T-helper 2 cell treated with Interferon-gamma antibody and Interleukin-4, amounts not matched to agents 100 ng/mL and 5 ng/mL, for 36 hours (primary cell): ENCODE measurements around the gene MRPL54. TPM values are rescaled to one million over a fixed set of nuclear protein-coding genes. Genes with fewer than 3 reads are reported as not detected.

Experiments used
- intact Hi-C: fragments of 100-400 bp; cut with micrococcal nuclease; formaldehyde crosslinking; loops from one replicate; pipeline ENCODE4 v1.15.1; 2023
- total RNA-seq: library from RNA; stranded (reverse); gene quantifications from 2 replicates; pipeline ENCODE4 v1.2.3, GENCODE V29; 2022

The MRPL54 gene
- total RNA-seq, 1 donor from 2014 or later = 105 TPM

DNA sequence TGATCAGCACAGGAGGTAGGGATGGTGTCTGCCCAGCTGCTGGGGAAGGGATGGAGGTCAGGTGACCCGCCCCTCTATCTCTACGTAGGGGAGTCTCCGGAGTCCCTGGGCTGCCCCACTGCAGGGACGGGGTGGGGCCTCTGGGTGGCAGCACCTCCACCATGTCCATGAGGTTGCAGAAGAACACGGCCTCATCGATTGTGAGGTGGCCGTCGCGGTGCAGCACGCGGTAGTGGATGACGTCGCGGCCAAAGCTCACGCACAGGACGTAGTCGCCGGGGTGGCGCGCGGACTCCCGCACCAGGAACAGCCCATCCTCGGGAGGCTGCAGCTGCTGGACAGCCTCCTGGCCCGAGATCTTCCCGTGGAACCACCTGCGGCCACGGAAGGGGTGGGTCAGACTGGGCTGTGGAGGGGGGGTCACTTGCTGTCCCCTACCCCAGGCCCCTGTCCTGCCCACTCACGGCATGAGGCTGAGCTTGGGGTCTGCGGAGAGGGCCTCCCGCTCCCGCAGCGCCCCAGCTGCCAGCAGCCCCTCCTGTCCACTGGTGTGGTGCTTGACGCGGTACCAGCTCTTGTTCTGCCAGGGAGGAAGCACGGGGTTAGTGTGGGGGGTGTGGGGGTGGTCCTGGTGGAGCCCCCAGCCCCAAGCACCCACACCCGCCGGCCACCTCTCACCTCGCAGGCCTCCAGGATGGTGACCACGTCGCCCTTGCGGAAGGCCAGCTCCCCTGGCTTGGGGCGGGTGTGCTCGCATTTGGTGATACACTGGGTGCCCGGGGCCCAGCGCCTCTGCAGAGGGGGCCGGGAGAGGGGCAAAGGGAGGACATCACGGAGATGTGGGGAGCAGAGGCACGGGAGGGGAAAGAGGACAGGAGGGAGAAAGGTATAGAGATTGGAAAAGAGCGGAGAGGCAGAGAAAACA lies 21.4 kb downstream of the MRPL54 start:
- intact Hi-C loops = loop anchor here (1.0 kb wide), 1 partner anchor 37 kb away; no protein-coding TSS in a partner anchor

DNA sequence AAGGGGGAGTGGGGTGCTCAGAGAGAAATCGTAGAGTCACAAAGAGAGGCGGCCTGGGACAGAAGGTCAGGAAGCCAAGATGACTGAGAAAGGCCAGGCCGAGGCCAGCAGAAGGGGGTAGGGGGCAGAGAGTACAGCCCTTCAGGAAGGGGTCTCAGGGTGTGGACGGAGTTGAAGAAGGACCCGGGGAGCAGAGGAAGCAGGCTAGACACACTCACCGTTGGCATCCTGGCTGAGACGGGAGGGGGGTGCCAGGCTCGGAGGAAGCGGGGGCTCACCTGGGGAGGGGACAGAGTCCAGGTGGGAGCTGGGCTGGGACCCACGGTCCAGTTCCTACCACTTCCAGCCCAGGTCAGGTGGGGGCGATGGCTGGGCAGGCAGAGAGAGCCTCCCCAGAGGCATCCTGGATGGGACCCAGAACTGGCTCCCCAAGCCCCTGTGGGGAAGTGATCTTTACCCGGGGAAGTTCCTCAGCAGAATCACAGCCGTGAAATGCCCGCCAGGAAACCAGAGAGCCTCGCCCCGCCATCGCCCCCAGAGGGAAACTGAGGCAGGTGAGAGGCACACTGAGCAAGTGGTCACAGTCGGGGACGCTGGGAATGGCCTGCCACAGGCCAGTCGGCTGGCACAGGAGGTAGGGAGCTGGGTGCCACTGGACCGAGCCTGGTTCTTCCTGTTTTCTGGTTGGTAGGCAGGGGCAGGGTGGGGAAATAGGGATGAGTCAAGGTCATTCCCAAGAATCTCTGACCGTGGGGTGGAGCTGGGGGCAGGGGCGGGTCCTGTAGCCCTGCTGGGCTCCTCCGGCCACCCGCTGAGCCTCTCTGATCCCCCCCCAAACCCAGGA lies 22.3 kb downstream of the MRPL54 start:
- intact Hi-C loops = no loop called here

DNA sequence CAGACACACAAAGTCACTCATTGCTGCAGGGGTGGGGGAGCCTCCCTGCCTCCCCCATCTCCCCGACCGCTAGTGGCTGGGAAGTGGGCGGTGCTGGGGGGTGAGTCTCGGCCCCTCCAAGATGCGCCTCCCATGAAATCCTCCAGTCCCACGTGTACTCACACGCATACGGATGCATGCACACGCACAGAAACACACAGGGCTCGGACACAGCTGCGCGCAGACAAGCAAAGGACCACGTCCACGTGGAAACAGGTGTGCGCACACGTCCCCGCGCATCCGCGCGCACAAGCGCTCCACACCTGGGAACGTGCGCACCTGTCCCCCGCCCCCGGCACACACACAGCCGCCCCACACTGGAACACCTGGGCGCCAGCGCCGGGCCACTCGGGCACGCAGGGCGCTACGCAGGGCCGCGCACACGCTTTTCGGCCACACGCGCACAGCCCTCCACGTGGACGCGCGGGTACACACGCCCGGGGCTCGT lies 23.0 kb downstream of the MRPL54 start:
- intact Hi-C loops = no loop called here

DNA sequence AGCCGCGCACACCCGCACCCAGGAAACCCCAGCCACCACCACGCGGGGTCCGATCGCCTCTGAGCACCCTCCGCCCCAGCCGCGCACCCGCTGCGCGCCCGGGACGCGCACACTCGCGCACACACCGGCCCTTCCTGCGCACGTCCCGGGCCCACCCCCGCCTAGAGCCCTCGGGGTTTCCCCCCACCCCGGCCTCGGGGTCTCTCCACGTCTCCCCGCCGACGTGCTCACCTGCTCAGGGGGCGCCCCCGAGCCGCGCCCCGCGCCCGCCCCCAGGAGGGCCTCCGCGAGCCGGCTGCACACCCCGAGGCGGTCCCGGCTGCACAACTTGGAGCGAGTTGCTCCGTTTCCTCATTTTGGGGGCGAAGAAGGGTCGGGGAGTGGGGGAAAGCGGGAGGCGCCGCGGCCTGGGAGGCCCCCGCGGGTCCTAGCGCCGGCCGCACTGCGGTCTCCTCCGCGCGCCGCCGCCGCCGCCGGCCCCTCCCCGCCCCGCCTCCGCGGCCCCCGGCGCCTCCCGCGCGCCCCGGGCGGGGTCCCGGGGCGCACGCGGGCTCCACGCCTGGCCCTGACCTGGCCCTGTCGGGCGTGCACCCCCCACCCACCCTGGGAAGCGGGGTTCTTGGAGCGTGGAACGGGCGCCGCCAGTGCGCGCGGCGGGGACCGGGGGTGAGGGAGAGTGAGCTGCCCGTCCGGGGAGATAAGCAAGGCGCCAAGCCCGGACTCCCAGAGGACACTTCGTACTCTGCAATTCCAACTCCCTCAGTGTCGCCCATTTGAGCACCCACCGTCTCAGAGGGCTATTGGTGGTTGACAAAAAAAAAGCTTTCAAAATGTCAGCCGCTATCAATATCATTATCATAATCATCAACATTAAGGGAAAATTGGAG lies 23.7 kb downstream of the MRPL54 start, which contains the start of gene MATK:
MATK (minus strand) TSS at position 444 of the 887 bp plus-strand sequence. CDS start 1,246 bp downstream, outside the sequence.
- intact Hi-C loops = no loop called here

DNA sequence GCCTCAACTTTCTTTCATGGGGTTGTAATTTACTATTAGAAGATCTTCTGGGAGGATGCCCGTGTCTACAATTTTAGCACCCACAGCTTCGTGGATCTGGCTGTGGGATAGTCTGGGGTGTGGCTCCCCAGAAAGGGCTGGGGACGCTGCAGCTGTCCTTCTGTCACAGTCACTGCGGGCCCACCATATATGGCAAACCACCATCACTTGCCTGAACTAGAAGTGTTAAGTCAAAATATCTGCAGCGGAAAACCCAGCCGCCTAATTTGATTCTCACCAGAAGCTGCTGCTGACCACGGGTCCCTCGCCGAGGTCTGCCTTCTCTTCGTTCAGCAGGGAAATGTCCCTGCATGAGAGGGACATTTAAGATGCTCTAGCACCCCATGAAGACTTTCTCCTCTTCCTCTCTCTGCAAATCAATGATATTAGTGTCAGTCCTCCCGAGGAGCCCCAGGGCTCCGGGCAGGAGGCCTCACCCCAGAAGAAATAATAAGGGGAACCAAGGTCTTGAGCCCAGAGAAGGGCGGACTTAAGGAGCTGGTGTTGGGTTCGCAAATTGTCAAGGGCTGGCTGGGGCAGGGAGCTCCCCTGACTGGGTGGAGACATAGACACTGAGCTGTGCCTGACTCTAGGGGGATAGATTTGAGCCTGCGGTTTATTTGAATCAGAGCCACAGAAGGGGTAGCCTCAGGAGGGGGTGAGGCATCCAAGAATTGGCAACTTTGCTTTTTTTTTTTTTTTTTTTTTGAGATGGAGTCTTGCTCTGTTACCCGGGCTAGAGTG lies 26.7 kb downstream of the MRPL54 start:
- intact Hi-C loops = no loop called here

DNA sequence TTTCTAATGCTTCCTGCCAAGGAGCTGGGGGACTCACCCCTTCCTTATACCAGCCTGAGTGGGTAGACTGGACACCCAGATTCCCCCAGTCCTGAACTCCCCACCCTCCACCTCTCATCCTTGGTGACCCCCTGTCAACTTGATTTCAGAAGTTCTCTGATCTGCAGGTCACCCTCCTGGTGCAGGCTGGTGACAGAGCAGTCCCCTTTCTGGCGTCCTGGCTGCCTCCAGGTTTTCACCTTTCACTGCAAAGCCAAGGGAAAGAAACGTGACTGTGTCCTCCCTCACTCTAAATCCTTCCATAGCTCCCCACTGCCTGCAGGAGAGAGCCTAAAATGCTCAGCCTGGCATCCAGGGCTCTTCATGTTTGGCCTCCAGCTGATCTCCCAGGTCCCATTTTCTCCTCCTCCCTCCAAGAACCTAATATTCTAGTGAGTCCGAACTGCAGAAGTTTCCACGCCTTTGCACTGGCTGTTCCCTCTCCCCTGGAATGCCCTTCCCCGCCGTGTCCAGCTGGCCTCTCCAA lies 27.8 kb downstream of the MRPL54 start:
- intact Hi-C loops = no loop called here

DNA sequence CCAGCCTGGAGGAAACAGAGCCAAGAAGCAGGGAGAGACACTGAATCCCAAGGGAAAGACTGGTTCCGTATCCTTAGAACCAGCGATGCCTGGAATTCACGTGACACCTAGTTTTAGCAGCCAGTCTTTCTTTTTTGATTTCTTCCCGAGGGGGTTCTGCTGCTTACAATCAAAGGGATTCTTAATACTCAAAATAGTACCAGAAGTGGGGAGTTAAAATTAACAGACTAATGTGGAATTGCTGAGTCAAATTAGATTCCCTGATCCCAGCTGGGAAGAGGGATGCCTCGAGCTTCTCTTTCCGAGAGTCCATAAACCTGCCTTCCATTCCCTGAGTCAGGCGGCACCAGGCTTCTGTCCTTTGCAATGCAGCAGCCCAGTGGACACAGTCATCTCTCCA lies 28.5 kb downstream of the MRPL54 start:
- intact Hi-C loops = no loop called here

DNA sequence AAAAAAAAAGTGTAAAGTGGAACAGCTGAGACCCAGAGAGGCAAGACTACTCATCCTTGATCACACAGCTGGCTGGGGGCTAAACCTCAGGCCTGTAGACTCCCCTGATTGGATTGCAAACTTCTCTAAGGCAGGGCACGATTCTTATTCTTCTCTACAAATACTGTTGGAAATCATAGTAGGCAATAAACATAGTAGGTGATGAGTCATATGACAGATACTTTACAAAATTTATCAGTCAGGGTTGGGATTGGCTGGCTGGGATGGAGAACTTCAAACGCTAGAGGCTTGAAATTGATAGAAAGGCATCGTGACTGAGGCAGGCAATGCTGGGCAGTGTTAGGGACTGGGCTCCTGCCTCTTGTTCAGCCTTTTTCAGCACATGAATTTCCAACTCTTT lies 29.6 kb downstream of the MRPL54 start:
- intact Hi-C loops = no loop called here

DNA sequence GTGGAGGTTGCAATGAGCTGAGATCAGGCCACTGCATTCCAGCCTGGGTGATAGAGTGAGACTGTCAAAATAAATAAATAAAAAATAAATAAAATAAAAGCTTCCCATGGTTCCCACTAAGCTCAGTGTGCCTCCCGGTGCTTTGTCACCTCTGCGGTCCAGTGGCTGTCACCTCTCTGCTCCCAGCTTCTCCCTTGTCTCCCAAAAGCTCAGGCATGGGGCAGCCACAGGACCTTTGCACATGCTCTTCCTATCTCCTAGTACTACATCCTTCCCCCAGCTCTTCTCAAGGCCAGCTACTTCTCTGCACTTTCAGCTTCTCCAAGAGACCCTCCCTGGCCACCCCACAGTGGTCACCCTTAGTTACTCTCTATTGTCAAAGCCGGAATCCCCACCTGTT lies 31.3 kb downstream of the MRPL54 start:
- intact Hi-C loops = no loop called here

DNA sequence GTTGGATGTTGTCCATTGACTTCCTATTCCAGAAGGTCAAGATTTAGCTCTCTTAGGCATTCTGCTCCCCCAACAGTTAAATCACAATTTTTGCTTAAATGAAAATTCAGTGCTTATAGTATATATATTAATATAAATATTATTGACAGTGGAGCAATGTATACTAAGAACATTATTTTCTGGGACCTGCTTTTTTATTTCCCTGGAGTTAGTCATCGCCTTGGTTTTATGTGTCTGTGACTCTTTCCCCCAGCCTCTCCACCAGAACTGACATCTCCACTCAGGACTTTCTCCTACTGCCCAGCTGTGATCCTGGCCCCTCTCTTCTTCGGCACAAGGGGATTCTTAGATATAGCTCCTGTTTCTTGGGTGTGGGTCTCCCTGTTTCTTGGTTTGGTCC lies 33.9 kb downstream of the MRPL54 start:
- intact Hi-C loops = no loop called here

DNA sequence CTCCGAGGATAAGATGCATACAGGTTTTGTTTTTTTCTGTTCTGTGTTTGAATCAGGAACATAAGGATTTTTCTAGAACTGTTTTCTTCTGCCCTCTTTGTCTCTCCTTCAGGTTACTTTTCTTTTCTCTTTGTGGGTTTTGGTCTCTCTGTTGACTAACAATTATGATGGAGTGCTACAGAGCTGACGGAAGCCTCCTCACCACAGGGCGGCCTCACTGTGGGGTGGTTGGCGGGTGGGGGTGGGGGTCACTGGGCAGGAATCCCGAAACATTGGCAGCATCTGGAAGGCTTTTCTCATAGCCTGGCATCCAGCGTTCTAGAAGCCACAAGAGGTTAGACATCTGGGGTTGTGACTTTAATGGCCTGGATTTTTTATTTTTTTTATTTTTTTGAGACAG lies 35.7 kb downstream of the MRPL54 start:
- intact Hi-C loops = no loop called here

DNA sequence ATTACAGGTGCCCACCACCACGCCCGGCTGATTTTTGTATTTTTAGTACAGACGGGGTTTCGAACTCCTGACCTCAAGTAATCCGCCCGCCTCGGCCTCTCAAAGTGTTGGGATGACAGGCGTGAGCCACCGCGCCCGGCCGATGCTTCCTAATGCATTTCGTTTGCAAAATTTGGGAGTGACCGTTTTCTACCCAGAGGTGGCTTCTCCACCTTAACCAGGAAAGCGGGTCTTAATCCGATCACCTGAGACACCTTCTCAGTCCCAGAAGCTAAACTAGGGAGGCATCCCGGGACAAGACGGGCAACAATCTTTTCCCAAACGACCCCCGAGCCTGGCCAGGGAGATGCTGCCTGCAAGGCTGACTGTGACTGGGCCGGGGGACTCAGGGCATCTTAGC lies 38.5 kb downstream of the MRPL54 start:
- intact Hi-C loops = no loop called here

DNA sequence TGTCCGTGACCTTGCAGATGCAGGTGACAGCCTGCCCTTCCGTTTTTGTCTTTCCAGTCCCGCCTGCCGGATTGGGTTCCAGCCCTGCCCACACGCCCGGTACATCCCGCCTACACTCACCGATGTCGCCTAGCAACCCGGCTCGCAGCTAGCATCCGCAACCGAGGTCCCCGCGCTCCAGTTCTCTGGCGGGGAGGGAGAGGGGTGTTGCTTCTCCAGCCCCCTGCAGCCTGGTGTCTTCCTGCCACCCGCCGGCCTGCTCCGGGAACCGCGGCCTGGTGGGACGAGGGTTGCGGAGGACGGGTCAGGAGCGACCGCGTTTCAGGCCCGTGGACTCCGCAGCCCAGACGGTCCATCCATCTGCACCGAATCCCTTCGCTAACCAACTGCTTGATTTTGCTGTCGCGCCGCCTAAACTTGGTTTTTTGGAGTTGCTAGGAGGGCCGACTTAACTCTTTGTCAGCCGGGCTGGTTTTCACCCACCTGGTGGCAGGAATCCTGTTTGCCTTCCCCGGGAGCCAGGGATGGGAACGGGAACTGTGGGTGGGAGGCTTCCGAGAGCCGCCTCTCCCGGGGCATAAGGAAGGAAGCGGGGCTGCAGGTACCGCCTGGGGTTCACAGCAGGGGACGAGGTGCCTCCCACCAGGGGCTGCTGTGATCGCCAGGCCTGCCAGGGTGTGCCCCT lies 39.1 kb downstream of the MRPL54 start:
- intact Hi-C loops = no loop called here

DNA sequence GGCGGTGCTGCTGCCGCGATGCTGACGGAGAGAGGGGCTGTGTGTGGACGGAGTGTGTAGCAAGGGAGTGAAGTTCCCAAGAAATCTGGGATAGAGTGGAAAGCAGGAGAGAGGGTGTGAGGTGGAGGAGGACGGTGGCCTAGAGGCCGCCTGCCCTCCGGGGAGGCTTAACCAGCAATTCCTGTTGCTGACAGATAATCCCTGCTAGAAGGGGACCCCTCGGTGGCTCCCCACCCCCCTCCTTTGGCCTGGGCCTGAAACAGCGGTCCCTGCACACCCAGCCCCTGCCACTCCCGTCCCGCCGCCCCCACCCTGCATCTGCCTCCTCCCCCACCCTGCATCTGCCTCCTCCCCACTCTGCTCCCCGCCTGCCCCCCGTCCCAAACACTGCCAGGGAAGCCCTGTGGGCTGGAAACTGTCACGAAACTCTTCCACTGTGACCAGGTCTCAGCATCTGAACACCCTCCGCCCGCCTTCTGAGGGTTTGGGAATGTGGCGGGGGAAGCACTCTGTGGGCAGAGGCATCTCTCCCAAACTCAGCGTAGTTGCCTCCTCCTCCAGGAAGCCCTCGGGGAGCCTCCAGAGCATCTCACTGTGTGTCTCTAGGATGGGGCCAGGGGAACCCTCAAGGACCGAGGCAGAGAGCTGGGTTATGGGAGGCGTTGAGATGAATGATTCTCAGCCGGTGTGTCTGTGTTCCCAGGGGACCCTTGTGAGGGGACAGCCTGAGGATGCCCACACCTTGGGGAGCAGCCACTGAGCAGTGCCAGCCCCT lies 40.8 kb downstream of the MRPL54 start:
- intact Hi-C loops = no loop called here

DNA sequence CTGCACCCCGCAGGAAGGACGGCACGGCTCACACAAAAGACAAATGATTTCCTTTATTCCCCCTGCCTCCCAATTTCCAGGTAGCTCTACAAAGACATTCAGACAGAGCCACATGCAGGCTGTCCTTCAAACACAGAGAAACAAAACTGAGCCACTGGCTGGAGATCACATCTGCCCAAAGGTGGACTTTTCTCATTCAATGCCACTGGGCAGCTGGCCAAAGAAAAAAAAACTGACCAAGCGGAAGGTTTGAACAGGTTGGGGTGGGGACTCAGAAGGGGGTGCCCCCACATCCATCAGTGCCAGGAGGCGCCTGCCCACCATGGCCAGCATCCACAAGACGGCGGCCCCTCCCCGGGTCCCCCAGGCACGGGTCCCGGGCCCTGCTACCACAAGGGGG lies 41.5 kb downstream of the MRPL54 start:
- intact Hi-C loops = no loop called here

DNA sequence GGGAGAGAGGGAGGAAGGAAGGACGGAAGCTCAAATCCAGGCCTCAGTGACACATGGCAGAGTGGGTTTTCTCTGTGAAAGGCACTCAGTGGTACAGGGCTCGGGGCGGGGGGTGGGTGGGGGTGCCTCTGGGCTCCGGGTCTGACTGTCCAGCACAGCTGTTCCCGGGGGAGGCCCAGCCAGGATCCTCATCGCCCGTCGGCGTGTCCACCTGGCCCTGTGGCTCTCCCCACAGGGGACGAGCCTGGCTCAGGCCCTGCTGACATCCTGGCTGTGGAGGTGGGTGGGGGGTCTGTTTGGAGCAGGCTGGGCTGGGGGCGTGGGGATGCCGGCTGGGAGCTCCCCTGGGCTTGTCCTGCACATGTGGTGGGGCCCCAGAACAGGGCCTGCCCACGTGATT lies 41.9 kb downstream of the MRPL54 start:
- intact Hi-C loops = no loop called here

DNA sequence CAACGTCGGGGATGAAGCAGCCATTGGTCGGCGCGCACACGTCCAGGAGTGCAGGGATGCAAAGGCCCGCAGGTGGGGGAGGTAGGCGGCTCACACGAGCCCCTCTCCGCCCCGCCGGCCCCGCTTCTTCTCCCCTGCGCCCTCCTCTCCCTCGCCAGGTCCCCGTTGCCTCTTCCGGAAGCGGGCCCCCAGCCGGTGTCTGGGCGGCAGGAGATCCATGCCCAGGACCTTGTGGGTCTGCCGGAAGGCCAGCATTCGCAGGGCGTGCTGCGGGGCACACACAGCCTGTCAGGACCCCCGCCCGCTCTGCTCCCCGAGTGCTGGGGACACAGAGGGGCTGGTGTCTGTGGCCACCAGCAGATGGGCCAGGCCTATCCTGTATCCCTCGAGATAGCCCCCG lies 43.4 kb downstream of the MRPL54 start:
- intact Hi-C loops = no loop called here

DNA sequence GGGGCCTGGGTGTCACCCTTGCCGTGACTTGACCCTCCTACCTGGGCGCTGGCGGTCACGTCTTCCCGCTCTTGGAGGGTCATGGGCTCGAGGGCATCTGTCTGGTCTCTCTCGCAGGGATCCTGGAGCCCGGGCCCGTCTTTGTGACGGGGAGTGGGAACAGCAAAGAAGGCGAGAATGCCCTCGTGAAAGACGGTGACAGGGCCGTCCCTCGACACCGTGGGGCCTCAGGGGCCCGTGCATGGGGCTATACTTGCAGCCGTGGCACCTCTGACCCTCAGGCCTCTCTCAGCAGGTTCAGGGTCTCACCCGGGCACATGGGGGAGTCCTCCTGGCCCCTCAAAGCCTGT lies 44.6 kb downstream of the MRPL54 start:
- intact Hi-C loops = no loop called here
